T-helper 9 cell (primary cell): ENCODE measurements around the gene TTLL12.
"Not testable (repeated sequence)": the region's sequence is repeated elsewhere in the genome, so short reads cannot be mapped to it uniquely, and the experiment has no call there.

ENCODE experiments used
- DNase-seq: peaks from one replicate; pipeline ENCODE4 v3.0.0-alpha.2; 2020

The TTLL12 gene

GRCh38 chr22:43152003-43152356, 35.0 kb downstream of the TTLL12 start:
- no peak for DNase-seq

- peak; percentile 66 for DNase-seq
Measured at GRCh38 chr22:43151251-43152002, 35.5 kb downstream of the TTLL12 start, which contains the start of gene TSPO. TSPO (plus strand) TSS chr22:43151559; CDS start chr22:43159239, 7,680 bp downstream.

GRCh38 chr22:43150731-43151206, 36.2 kb downstream of the TTLL12 start:
- no peak for DNase-seq

GRCh38 chr22:43148581-43148980, 38.4 kb downstream of the TTLL12 start:
- no peak for DNase-seq

- no peak for DNase-seq
Measured at GRCh38 chr22:43147821-43148220, 39.1 kb downstream of the TTLL12 start.

GRCh38 chr22:43146332-43146731, 40.6 kb downstream of the TTLL12 start:
- not testable (repeated sequence) for DNase-seq

GRCh38 chr22:43145371-43145770, 41.6 kb downstream of the TTLL12 start:
- not testable (repeated sequence) for DNase-seq

GRCh38 chr22:43144949-43145348, 42.0 kb downstream of the TTLL12 start:
- DNase-seq = no peak

GRCh38 chr22:43142880-43143562, 43.9 kb downstream of the TTLL12 start, which contains the start of gene MCAT:
MCAT (minus strand) TSS chr22:43143398; CDS start chr22:43143348, 50 bp downstream.
- DNase-seq = peak; percentile 69

GRCh38 chr22:43136801-43137200, 50.1 kb downstream of the TTLL12 start:
- DNase-seq = no peak

- no peak for DNase-seq
Measured at GRCh38 chr22:43136255-43136654, 50.7 kb downstream of the TTLL12 start.

GRCh38 chr22:43135565-43135964, 51.4 kb downstream of the TTLL12 start:
- no peak for DNase-seq

GRCh38 chr22:43134553-43134952, 52.4 kb downstream of the TTLL12 start:
- no peak for DNase-seq

GRCh38 chr22:43133401-43133800, 53.5 kb downstream of the TTLL12 start:
- no peak for DNase-seq

GRCh38 chr22:43131773-43132501, 55.0 kb downstream of the TTLL12 start:
- DNase-seq = no peak

GRCh38 chr22:43129426-43130425, 57.2 kb downstream of the TTLL12 start:
- DNase-seq = no peak

GRCh38 chr22:43128928-43129424, 58.0 kb downstream of the TTLL12 start:
- DNase-seq = no peak

- no peak for DNase-seq
Measured at GRCh38 chr22:43128116-43128515, 58.8 kb downstream of the TTLL12 start.

GRCh38 chr22:43127166-43127908, 59.6 kb downstream of the TTLL12 start:
- no peak for DNase-seq

GRCh38 chr22:43126501-43127165, 60.3 kb downstream of the TTLL12 start:
- no peak for DNase-seq
